ENCODE results near the gene DTNB.
"Not testable (repeated sequence)": the region's sequence is repeated elsewhere in the genome, so short reads cannot be mapped to it uniquely, and the experiment has no call there.

Gene DTNB

DNA sequence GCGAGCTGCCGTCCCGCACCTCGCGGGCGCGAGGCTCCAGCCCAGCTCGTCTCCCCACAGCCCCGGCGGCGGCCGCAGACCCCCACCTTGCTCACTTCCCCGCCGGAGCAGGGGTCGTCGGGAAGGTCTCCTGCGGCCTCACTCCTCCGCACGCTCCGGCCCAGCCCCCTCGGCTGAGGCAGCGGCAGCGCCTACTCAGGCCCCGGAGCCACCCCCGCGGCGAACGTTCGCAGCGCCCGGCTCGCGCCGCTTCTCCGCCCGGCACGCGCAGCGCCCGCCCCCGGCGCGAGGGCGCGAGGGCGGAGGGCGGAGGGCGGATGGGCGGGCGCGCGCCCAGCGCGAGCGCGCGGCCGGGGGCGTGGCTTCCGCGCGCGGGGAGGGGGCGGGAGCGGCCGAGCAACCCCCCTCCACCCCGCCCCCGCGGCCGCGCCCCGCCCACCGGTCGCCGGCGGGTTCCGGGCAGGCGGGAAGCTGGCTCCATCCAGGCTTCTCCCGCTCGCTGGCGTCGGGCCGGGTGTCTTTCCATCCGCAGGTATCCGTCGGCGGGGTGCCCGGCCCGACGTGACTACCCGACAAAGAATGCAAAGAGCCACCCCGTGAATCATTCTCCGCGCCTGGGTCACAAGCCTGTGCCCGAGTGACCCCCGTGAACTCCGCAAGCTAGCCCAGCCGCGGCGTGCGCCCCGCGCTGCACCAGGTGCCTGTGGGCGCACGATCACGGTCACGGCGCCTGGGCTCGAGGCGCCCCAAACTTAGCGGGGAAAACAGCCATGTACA lies at the start of gene DTNB:
TSS of gene DTNB (minus strand) at position 278 of the 777 bp plus-strand sequence. CDS start 20,917 bp downstream, outside the sequence.
- peak; percentile 70 for DNase-seq

DNA sequence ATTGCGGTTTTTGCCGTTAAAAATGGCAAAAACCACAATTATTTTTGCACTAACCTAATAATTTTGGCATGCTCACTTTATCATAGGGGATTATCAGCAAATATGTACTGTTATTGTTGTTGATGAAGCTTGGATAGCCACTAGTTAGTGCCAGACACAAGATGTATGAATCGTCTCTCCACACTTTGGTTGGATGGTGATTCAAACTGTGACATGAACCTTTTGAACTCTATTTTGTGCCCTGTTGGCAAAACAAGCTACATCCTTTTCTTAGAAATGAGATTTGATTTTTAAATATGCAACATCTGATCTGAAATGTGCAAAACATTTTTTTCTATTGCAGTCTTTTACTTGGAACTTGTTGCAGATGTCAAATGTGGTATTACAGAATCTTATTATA lies 48.8 kb upstream of the DTNB start:
- no peak for DNase-seq

- DNase-seq: no peak
These were observed 47.2 kb upstream of the DTNB start for GRCh38 chr2:25720575-25720974.

GRCh38 chr2:25714740-25715139 lies 41.4 kb upstream of the DTNB start:
- no peak for DNase-seq

DNA sequence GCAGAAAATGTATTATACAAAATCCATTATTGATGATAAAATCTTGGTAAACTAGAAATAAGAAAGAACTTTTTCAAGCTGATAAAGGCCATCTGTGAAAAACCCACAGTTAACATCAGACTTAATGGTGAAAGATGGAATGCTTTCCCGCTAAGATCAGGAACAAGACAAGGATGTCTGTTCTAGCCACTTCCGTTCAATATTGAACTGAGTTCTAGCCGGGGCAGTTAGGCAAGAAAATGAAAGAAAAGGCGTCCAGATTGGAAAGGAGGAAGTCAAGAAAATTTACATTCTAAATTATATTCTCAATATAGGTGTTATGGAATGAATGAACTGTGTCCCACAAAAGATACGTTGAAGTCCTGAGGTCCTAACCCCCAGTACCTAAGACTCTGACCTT lies 39.1 kb upstream of the DTNB start:
- DNase-seq: no peak

DNA sequence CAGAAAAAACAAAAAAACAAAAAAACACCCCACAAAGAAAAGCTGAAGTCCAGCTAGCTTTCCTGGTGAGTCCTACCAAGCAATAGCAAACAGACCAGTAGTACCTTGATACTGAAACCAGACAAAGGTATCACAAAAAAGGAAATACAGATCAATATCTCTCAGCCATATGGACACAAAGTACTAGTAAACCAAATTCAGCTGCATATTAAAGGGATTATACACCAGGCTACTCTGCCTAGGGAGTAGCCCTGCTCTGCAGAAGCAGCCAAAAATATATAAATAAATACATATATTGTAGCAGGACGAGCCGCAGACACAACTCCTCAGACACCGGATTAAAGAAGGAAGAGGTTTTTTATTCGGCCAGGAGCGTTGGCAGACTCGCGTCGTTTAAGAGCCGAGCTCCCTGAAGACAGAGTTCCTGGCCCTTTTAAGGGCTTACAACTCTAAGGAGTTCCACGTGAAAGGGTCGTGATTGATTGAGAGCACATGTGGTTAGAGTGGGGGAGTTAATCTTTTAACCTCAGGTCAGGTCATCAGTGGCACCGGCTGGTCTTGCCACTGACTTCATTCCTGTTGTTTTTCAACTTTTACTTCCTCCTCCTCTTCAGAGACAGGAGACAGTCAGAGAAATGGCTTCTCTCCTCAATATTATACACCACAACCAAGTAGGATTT lies 38.4 kb upstream of the DTNB start:
- no peak for DNase-seq

DNA sequence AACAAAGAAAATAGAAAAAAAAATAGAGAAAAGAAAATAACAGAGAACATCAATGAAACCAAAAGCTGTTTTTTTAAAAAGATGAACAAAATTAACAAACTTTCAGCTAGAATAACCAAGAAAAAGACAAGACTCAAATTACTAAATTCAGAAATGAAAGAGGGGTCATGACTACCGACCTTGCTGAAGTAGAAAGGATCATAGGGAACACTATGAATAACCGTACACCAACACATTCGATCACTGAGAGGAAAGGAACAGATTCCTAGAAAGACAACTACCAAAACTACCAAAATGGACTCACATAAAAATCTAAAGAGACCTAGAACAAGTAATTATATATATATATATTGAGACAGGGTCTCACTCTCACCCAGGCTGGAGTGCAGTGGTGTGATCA lies 37.4 kb upstream of the DTNB start:
- DNase-seq: no peak

- no peak for DNase-seq
These were observed 36.0 kb upstream of the DTNB start for GRCh38 chr2:25709349-25709748.

DNA sequence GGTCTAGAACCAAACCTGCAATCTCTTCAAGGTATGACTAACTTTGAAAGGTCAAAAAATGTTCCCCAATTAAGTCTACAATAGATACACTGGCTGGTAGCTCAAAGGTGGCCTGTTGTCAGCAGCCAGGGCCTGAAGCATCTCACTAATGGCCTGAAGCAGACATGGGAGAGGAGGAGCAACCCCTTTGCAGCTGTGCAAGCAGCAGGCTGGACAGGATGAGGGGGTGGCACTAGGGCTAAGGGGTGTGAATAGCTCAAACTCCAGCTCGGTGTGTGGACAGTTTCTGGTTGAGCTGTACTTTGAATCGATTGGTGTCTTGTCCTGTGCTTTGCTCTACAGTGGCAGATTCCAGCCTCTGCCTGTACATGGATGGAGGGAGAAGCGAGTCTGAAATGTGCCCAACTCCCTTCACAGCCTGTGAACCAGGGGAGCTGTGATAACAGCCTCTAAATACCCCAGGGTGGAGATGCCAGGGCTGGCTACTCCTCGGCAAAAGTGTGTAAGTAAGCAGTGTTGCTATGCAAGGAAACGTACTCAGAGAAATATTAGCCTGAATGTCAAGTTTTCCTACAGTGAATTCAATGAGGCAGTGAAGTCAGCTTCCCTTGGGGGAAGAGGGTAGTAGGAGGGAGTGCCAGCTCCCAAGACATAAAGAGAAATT lies 34.7 kb upstream of the DTNB start:
- DNase-seq: no peak

- DNase-seq: not testable (repeated sequence)
These were observed 32.2 kb upstream of the DTNB start for GRCh38 chr2:25705575-25705974.

- DNase-seq: no peak
These were observed 28.4 kb upstream of the DTNB start for GRCh38 chr2:25701801-25702200.

- DNase-seq: peak; percentile 41
These were observed 26.9 kb upstream of the DTNB start for GRCh38 chr2:25700221-25700660.

- DNase-seq: no peak
These were observed 25.8 kb upstream of the DTNB start for GRCh38 chr2:25699216-25699615.

- DNase-seq: no peak
These were observed 25.4 kb upstream of the DTNB start for GRCh38 chr2:25698752-25699151.

- DNase-seq: no peak
These were observed 24.4 kb upstream of the DTNB start for GRCh38 chr2:25697559-25698341.

- no peak for DNase-seq
These were observed 19.5 kb upstream of the DTNB start for GRCh38 chr2:25692737-25693445.

DNA sequence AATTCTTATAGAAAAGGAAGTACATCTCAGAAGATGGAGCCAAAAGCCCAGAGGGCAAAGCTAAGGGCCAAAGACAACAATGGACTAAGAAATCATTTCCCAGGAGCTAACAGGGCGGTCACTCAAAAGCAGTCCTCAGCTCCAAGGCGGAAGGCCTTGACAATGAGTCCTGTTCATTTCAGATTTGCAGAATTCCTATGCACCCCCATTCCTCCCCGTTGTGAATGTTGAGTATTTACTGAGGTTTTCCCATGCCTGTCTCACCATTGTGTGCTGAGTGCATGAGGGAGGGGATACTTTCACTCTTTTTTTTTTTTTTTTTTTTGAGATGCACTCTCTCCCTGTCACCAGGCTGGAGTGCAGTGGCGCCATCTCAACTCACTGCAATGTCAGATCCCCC lies 18.8 kb upstream of the DTNB start:
- DNase-seq: no peak

DNA sequence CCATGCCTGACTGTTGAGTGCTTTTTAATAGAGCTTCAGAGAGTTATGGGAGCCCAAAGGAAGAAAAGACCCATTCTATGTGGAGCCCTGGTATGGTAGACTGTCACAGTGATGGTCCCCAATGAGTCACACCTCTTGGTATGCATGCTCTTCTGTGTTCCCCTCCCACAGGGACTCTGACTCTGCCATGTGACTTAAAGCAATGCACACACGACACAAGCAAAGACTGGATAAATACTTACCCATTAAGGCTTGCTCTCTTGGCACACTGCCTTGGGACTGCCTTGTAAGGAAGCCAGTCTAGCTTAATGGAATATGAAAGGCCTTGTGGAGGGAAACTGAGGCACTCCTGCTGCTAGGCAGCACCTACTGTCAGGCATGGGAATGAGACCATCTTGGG lies 16.7 kb upstream of the DTNB start:
- DNase-seq: no peak

DNA sequence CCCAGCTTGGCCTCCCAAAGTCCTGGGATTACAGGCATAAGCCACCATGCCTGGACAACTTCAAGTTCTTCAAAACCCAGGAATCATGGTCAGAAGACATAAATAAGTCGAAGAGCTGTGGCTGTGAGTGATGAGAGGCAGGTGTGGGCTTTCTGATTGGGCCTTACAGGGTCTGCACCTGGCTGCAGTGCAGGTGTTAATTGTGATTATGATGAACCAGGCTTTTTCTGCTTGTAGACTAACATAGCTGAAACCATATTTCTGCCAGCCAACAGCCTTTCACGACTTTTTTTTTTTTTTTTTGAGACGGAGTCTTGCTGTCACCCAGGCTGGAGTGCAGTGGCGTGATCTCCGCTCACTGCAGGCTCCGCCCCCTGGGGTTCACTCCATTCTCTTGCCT lies 14.9 kb upstream of the DTNB start:
- DNase-seq: no peak

- DNase-seq: no peak
These were observed 12.4 kb upstream of the DTNB start for GRCh38 chr2:25685741-25686140.

GRCh38 chr2:25684577-25685473 lies 11.4 kb upstream of the DTNB start:
- no peak for DNase-seq
